Stomach (tissue), 4 donors: ENCODE data around the gene OLIG2.

Source experiments
- EP300 ChIP-seq: sonication (generic); formaldehyde crosslinking; IDR thresholded peaks from one replicate; pipeline ENCODE4 v1.6.1; 2017; ENCODE audit warnings: antibody characterized with exemption
- POLR2A ChIP-seq, 4 donors: fragments of 450-650 bp; IDR thresholded peaks; one replicate each; pipeline ENCODE4 v1.6.1; 2016; ENCODE audit warnings: antibody characterized with exemption in 4 of 4, control low read depth in 2 of 4, mild to moderate bottlenecking in 1 of 4, moderate library complexity in 1 of 4
- POLR2AphosphoS5 ChIP-seq, 3 donors: sonication (generic); formaldehyde crosslinking; IDR thresholded peaks; one replicate each; pipeline ENCODE4 v1.6.1; 2016; ENCODE audit warnings: antibody characterized with exemption in 3 of 3
- TF ChIP-seq, protein P1 (sequence below), 7 experiments: fragments of 450-650 bp in 4 of 7; fragments of 200-600 bp in 3 of 7; sonication (generic) in 3 of 7; IDR thresholded peaks; one replicate each; pipeline ENCODE4 v1.5.1; 2016 to 2019; ENCODE audit warnings: antibody characterized with exemption in 7 of 7, control low read depth in 2 of 7, mild to moderate bottlenecking in 1 of 7

DNA sequence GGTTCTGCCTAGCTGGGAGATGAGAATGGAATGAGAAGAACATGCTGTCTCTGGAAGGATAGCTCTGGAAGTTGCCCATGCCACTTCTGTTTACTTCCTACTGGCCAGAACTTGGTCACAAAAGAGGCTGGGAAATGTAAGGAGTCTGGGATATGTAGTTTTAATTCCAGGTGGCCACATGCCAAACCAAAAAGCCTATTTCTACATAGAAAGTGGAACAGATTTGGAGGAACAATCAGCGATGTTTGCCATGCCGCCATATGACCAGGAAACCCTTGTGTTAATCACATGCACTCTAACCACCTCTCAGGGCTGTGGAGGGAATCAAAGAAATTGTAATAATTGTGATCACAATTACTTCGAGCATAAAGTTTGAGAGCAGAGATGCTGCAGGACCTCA lies 10.0 kb upstream of the OLIG2 start:
- TF ChIP-seq, protein P1, sequence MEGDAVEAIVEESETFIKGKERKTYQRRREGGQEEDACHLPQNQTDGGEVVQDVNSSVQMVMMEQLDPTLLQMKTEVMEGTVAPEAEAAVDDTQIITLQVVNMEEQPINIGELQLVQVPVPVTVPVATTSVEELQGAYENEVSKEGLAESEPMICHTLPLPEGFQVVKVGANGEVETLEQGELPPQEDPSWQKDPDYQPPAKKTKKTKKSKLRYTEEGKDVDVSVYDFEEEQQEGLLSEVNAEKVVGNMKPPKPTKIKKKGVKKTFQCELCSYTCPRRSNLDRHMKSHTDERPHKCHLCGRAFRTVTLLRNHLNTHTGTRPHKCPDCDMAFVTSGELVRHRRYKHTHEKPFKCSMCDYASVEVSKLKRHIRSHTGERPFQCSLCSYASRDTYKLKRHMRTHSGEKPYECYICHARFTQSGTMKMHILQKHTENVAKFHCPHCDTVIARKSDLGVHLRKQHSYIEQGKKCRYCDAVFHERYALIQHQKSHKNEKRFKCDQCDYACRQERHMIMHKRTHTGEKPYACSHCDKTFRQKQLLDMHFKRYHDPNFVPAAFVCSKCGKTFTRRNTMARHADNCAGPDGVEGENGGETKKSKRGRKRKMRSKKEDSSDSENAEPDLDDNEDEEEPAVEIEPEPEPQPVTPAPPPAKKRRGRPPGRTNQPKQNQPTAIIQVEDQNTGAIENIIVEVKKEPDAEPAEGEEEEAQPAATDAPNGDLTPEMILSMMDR (IDR thresholded peaks at IDR 0.05): no peak
- TF ChIP-seq POLR2A (IDR thresholded peaks at IDR 0.05) (no peak), POLR2AphosphoS5 (IDR thresholded peaks at IDR 0.05) (no peak), EP300 (no peak)
